Naive B cell (primary cell): Measurements from ENCODE around the gene CNTFR. TPM values are rescaled to one million over a fixed set of nuclear protein-coding genes. Genes with fewer than 3 reads are reported as not detected.

ENCODE experiments used
- ATAC-seq, 2 donors: fragments of 150-1000 bp; cut with Tn5 transposase; 2 replicates each; pipeline ENCODE4 v1.10.0; 2021; ENCODE audit warnings: low read depth in 2 of 2, mild to moderate bottlenecking in 2 of 2, moderate library complexity in 2 of 2
- DNase-seq: peaks from one replicate; pipeline ENCODE4 v3.0.0; 2022
- H3K27ac Mint-ChIP-seq, 6 donors: one replicate each; pipeline ENCODE4 v1.8.0; 2020 to 2022; ENCODE audit warnings: mild to moderate bottlenecking in 6 of 6, mixed read lengths in 6 of 6, moderate library complexity in 5 of 6, inconsistent platforms in 2 of 6
- H3K27me3 Mint-ChIP-seq, 3 donors: one replicate each; pipeline ENCODE4 v1.8.0; 2021 to 2022; ENCODE audit warnings: mixed read lengths in 3 of 3, mild to moderate bottlenecking in 1 of 3
- H3K36me3 Mint-ChIP-seq, 2 donors: one replicate each; pipeline ENCODE4 v1.8.0; 2020 to 2022; ENCODE audit warnings: mixed read lengths in 2 of 2, inconsistent platforms in 1 of 2, mild to moderate bottlenecking in 1 of 2
- H3K4me1 Mint-ChIP-seq, 3 donors: one replicate each; pipeline ENCODE4 v1.8.0; 2020 to 2022; ENCODE audit warnings: mixed read lengths in 3 of 3, inconsistent platforms in 1 of 3, mild to moderate bottlenecking in 1 of 3, moderate library complexity in 1 of 3
- H3K4me3 Mint-ChIP-seq, 8 donors: one replicate each; pipeline ENCODE4 v1.8.0; 2020 to 2022; ENCODE audit warnings: mild to moderate bottlenecking in 8 of 8, mixed read lengths in 8 of 8, moderate library complexity in 8 of 8, inconsistent platforms in 2 of 8
- H3K9me3 Mint-ChIP-seq, 7 donors: one replicate each; pipeline ENCODE4 v1.8.0; 2020 to 2022; ENCODE audit warnings: mixed read lengths in 7 of 7, mild to moderate bottlenecking in 5 of 7, inconsistent platforms in 2 of 7, moderate library complexity in 1 of 7
- polyA plus RNA-seq, 6 donors: library from polyadenylated mRNA; unstranded; fragments of 300-500 nt; fragmentation: Illumina TruSeq; gene quantifications; one replicate each; pipeline ENCODE4 v1.2.3, GENCODE V29; 2021; ENCODE audit warnings: low read depth in 6 of 6

CNTFR gene
- polyA plus RNA-seq, 6 donors from 2014 or later, result not detected

DNA sequence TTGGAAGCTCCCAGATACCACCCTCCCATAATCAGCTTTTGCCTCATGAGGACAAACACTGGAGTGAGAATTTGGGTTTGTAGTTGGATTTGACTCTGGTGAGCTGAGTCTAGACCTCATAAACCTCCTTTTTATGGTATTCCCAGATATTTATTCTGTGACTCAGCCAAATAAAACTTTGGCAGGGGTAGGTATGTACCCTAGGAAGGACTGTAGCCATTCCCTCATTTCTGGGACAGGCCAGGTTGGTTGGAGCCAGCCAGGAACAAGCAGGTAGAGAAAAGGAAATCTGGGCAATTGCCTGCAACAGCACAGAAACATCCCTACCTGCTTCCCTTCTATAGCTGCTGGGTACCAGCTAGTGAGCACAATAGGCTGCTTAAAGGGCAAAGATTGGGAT, 86.1 kb downstream of the CNTFR start:
- no peak overlapping the region for H3K27ac Mint-ChIP-seq
- ATAC-seq (no peak), DNase-seq (no peak)
- H3K36me3 Mint-ChIP-seq, result no peaks in the 10 kb centered on the region
- H3K4me1 Mint-ChIP-seq, result peaks cover 0 to 3% (median 0%) of the 10 kb centered on the region in 3 donors
- H3K27me3 Mint-ChIP-seq, result peaks cover 29 to 43% (median 43%) of the 10 kb centered on the region in 3 donors
- no peak overlapping the region for H3K4me3 Mint-ChIP-seq
- no peaks in the 10 kb centered on the region for H3K9me3 Mint-ChIP-seq

GRCh38 chr9:34502891-34503290, 86.6 kb downstream of the CNTFR start:
- Mint-ChIP-seq H3K36me3 (no peaks in the 10 kb centered on the region), H3K27me3 (peaks cover 29 to 47% (median 46%) of the 10 kb centered on the region in 3 donors), H3K9me3 (no peaks in the 10 kb centered on the region), H3K4me1 (peaks cover 0 to 3% (median 0%) of the 10 kb centered on the region in 3 donors), H3K4me3 (no peak overlapping the region), H3K27ac (no peak overlapping the region)
- DNase-seq (no peak), ATAC-seq (no peak)

DNA sequence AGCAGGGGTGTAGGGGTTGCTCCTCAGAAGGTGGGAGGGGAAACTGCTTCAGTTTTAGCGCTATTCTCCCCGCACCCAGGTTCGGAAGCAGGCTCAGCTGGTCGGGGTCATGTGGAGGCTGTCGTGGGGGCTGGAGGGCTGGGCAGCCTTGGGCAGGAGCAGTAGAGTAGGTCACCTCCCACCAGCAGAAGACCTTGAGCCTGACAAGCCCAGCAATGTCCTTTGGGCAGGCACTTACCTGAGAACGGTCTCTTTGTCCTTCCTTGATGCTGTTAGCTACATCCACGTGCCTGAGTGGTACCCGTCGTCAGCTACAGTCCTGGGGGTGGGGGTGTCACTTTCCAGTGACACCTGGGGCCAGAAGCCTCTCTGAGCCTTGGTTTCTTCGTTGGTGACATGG, 87.1 kb downstream of the CNTFR start:
- H3K9me3 Mint-ChIP-seq, result no peaks in the 10 kb centered on the region
- ATAC-seq, result no peak
- no peak overlapping the region for H3K4me3 Mint-ChIP-seq
- H3K27me3 Mint-ChIP-seq, result peaks cover 33 to 51% (median 50%) of the 10 kb centered on the region in 3 donors
- DNase-seq, result no peak
- no peaks in the 10 kb centered on the region for H3K36me3 Mint-ChIP-seq
- peaks cover 0 to 3% (median 0%) of the 10 kb centered on the region in 3 donors for H3K4me1 Mint-ChIP-seq
- no peak overlapping the region for H3K27ac Mint-ChIP-seq

DNA sequence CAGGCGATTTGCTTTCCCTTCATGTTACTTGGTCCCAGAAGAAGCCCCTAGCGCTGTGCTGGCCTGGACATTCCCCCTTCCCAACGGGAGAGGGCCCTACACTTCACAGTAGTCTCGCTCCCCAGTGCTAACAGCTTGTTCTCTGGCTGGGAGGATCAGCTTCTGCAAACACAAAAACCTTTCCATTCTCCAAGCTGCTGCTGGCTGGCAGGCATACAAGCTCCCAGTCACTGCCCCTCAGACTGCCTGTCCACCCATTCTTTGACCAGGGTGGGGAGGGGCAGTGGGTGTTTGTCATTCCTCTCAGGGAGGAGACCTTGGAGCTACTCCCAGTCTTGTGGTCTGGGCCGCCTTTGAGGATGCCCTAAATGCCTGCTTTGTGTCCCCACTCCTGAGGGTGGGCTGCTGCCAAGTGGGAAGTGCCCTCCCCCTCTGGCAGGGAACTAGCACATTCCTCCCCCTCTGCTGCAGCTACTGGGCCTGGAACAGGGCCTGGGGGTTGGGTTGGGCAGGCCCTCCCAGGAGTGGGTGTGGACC, 87.6 kb downstream of the CNTFR start:
- DNase-seq (no peak), ATAC-seq (no peak)
- H3K27me3 Mint-ChIP-seq, result peaks cover 39 to 56% (median 53%) of the 10 kb centered on the region in 3 donors
- no peak overlapping the region for H3K27ac Mint-ChIP-seq
- H3K4me3 Mint-ChIP-seq, result no peak overlapping the region
- no peaks in the 10 kb centered on the region for H3K9me3 Mint-ChIP-seq
- no peaks in the 10 kb centered on the region for H3K36me3 Mint-ChIP-seq
- H3K4me1 Mint-ChIP-seq, result peaks cover 0 to 3% (median 0%) of the 10 kb centered on the region in 3 donors

Other genes with a start within 250 kb of the CNTFR start
- under 1 TPM in 2 of 6 donors, not detected in 4; 0.08 to 0.25 TPM for gene MYORG, start 212.8 kb downstream of the CNTFR start, polyA plus RNA-seq
- 1 to 10 TPM in 3 of 6 donors, under 1 TPM in 3; 0.80 to 1.5 (median 1.1) TPM for gene FAM219A, start 131.2 kb downstream of the CNTFR start, polyA plus RNA-seq
- not detected for gene DNAI1, start 130.9 kb downstream of the CNTFR start, polyA plus RNA-seq
- gene ENHO, start 66.7 kb downstream of the CNTFR start, polyA plus RNA-seq, result not detected
- gene RPP25L, start 22.4 kb upstream of the CNTFR start, polyA plus RNA-seq, result 10 to 100 TPM; 25.1 to 50.6 (median 43.7) TPM
- gene DCTN3, start 30.8 kb upstream of the CNTFR start, polyA plus RNA-seq, result 100 to 1,000 TPM in 3 of 6 donors, 10 to 100 TPM in 3; 83.5 to 118 (median 103) TPM
- gene ARID3C, start 39.3 kb upstream of the CNTFR start, polyA plus RNA-seq, result not detected
- 10 to 100 TPM; 40.1 to 75.8 (median 47.0) TPM for gene SIGMAR1, start 48.1 kb upstream of the CNTFR start, polyA plus RNA-seq
- 10 to 100 TPM; 29.1 to 51.1 (median 36.3) TPM for gene GALT, start 57.0 kb upstream of the CNTFR start, polyA plus RNA-seq
- 1 to 10 TPM; 2.0 to 7.4 (median 3.0) TPM for gene IL11RA, start 62.5 kb upstream of the CNTFR start, polyA plus RNA-seq
- gene CCL27, start 72.9 kb upstream of the CNTFR start, polyA plus RNA-seq, result not detected
- not detected for gene CCL19, start 101.6 kb upstream of the CNTFR start, polyA plus RNA-seq
- gene CCL21, start 120.4 kb upstream of the CNTFR start, polyA plus RNA-seq, result not detected